Neuronal stem cell (in vitro differentiated cells): ENCODE measurements around the gene SEMA4F.

Source experiments
- DNase-seq: peaks from one replicate; pipeline ENCODE4 v3.0.0-alpha.2; 2013; ENCODE audit warnings: low spot score
- H2AFZ ChIP-seq: one replicate; pipeline ENCODE4 v1.6.1; 2013; ENCODE audit warnings: mild to moderate bottlenecking, low read length, inconsistent platforms
- H2AK5ac ChIP-seq: 2 replicates; pipeline ENCODE4 v1.6.1; 2013; ENCODE audit warnings: low read depth, mild to moderate bottlenecking, inconsistent platforms, low read length, moderate library complexity, mixed read lengths
- H2BK120ac ChIP-seq: 2 replicates; pipeline ENCODE4 v1.6.1; 2013; ENCODE audit warnings: low read depth, mild to moderate bottlenecking, inconsistent platforms, low read length, moderate library complexity, mixed read lengths
- H2BK12ac ChIP-seq: one replicate; pipeline ENCODE4 v1.6.1; 2013; ENCODE audit warnings: low read length, inconsistent platforms
- H2BK15ac ChIP-seq: 2 replicates; pipeline ENCODE4 v1.6.1; 2013; ENCODE audit warnings: mild to moderate bottlenecking, low read length, inconsistent platforms, mixed read lengths
- H2BK5ac ChIP-seq: one replicate; pipeline ENCODE4 v1.6.1; 2013; ENCODE audit warnings: inconsistent platforms, mild to moderate bottlenecking, low read length, moderate library complexity
- H3K14ac ChIP-seq: one replicate; pipeline ENCODE4 v1.6.1; 2013; ENCODE audit warnings: low read length, inconsistent platforms
- H3K18ac ChIP-seq: 2 replicates; pipeline ENCODE4 v1.6.1; 2013; ENCODE audit warnings: low read length, inconsistent platforms
- H3K23ac ChIP-seq: 2 replicates; pipeline ENCODE4 v1.6.1; 2013; ENCODE audit warnings: low read depth, mild to moderate bottlenecking, mixed read lengths, low read length, inconsistent platforms; ENCODE audit not compliant: poor library complexity
- H3K27ac ChIP-seq: replicated peaks from 3 replicates; pipeline ENCODE4 v1.5.1; 2013; ENCODE audit warnings: low read length, inconsistent platforms
- H3K27me3 ChIP-seq, 3 experiments: 2 replicates each; pipeline ENCODE4 v1.6.1; 2013; ENCODE audit warnings: low read length in 3 of 3, mild to moderate bottlenecking in 2 of 3, inconsistent platforms in 1 of 3, low read depth in 1 of 3, mixed read lengths in 1 of 3, moderate library complexity in 1 of 3; ENCODE audit not compliant: control insufficient read depth in 3 of 3, insufficient read depth in 3 of 3
- H3K36me3 ChIP-seq, 2 donors: replicated peaks in 1 of 2; 2 replicates each; pipeline ENCODE4 v1.6.1; 2013; ENCODE audit warnings: low read length in 2 of 2; ENCODE audit not compliant: control insufficient read depth in 2 of 2, insufficient read depth in 2 of 2
- H3K4ac ChIP-seq: 2 replicates; pipeline ENCODE4 v1.6.1; 2013; ENCODE audit warnings: inconsistent platforms, mild to moderate bottlenecking, low read length, moderate library complexity
- H3K4me1 ChIP-seq, 2 donors: 1 replicate in 1 of 2; 2 replicates in 1 of 2; pipeline ENCODE4 v1.6.1; 2013; ENCODE audit warnings: low read length in 2 of 2, low read depth in 1 of 2; ENCODE audit not compliant: control insufficient read depth in 2 of 2, insufficient read depth in 1 of 2
- H3K4me2 ChIP-seq: one replicate; pipeline ENCODE4 v1.6.1; 2013; ENCODE audit warnings: mild to moderate bottlenecking, low read length, inconsistent platforms; ENCODE audit not compliant: insufficient read depth, poor library complexity, severe bottlenecking
- H3K4me3 ChIP-seq, 2 donors: 2 replicates each; pipeline ENCODE4 v1.5.1; 2013; ENCODE audit warnings: low read length in 2 of 2, mild to moderate bottlenecking in 2 of 2, inconsistent platforms in 1 of 2, moderate library complexity in 1 of 2
- H3K79me1 ChIP-seq: one replicate; pipeline ENCODE4 v1.6.1; 2013; ENCODE audit warnings: low read depth, mild to moderate bottlenecking, inconsistent platforms, low read length, moderate library complexity
- H3K9ac ChIP-seq: one replicate; pipeline ENCODE4 v1.6.1; 2013; ENCODE audit warnings: mild to moderate bottlenecking, low read depth, low read length, inconsistent platforms; ENCODE audit not compliant: poor library complexity
- H3K9me3 ChIP-seq, 2 donors: replicated peaks in 1 of 2; 2 replicates each; pipeline versions ENCODE3 to v1.6.1; 2013; ENCODE audit warnings: low read length in 2 of 2, mild to moderate bottlenecking in 2 of 2, inconsistent platforms in 1 of 2, low read depth in 1 of 2, mixed read lengths in 1 of 2, moderate library complexity in 1 of 2; ENCODE audit not compliant: control insufficient read depth in 2 of 2, insufficient read depth in 1 of 2
- H4K8ac ChIP-seq: one replicate; pipeline ENCODE4 v1.6.1; 2013; ENCODE audit warnings: low read depth, mild to moderate bottlenecking, inconsistent platforms, low read length, moderate library complexity
- H4K91ac ChIP-seq: one replicate; pipeline ENCODE4 v1.6.1; 2013; ENCODE audit warnings: low read length, low read depth, mild to moderate bottlenecking, inconsistent platforms; ENCODE audit not compliant: poor library complexity
- WGBS, 2 donors: extraction: QIAGEN DNeasy Blood & Tissue Kit; methylation state at CpG; one replicate each; pipeline ENCODE4 v1.1.7; 2013; ENCODE audit warnings: missing lambda C conversion rate in 2 of 2, mixed read lengths in 1 of 2; ENCODE audit not compliant: insufficient read length in 2 of 2, insufficient replicate concordance in 1 of 2; ENCODE audit errors: extremely low coverage in 2 of 2; 5-methylcytosine and 5-hydroxymethylcytosine counted together

The SEMA4F gene

GRCh38 chr2:74619651-74620297 is 34.3 kb upstream of the SEMA4F start:
- DNase-seq: no peak
- no peaks in the 10 kb centered on the region for H3K79me1 ChIP-seq
- no peak overlapping the region for H4K8ac ChIP-seq
- H3K4me2 ChIP-seq: no peak overlapping the region
- H2AFZ ChIP-seq: no peak overlapping the region
- peaks cover 0 to 8% of the 10 kb centered on the region in 2 donors for H3K4me1 ChIP-seq
- H2BK12ac ChIP-seq: no peak overlapping the region
- no peak overlapping the region for H3K23ac ChIP-seq
- H2AK5ac ChIP-seq: no peak overlapping the region
- WGBS, 2 donors: no CpG with 5 or more reads among the region's 5 CpGs
- H3K9me3 ChIP-seq: no peaks in the 10 kb centered on the region
- no peaks in the 10 kb centered on the region for H3K36me3 ChIP-seq
- no peak overlapping the region for H3K27ac ChIP-seq
- H3K4ac ChIP-seq: no peak overlapping the region
- no peak overlapping the region for H3K18ac ChIP-seq
- H2BK15ac ChIP-seq: no peak overlapping the region
- peaks cover 0 to 23% (median 0%) of the 10 kb centered on the region in 3 experiments for H3K27me3 ChIP-seq
- H3K9ac ChIP-seq: no peak overlapping the region
- no peak overlapping the region for H2BK120ac ChIP-seq
- H3K4me3 ChIP-seq: no peak overlapping the region
- no peak overlapping the region for H4K91ac ChIP-seq
- no peak overlapping the region for H3K14ac ChIP-seq
- no peak overlapping the region for H2BK5ac ChIP-seq

- Histone ChIP-seq H3K4me1 (peaks cover 0 to 8% of the 10 kb centered on the region in 2 donors), H3K9ac (no peak overlapping the region), H3K27ac (no peak overlapping the region), H2AFZ (no peak overlapping the region), H4K91ac (no peak overlapping the region), H3K79me1 (no peaks in the 10 kb centered on the region), H3K23ac (no peak overlapping the region), H3K27me3 (peaks cover 0 to 21% (median 0%) of the 10 kb centered on the region in 3 experiments), H3K9me3 (no peaks in the 10 kb centered on the region), H2BK15ac (no peak overlapping the region), H3K4me3 (no peak overlapping the region), H2BK120ac (no peak overlapping the region), H2BK5ac (no peak overlapping the region), H3K36me3 (no peaks in the 10 kb centered on the region), H3K4me2 (no peak overlapping the region), H3K18ac (no peak overlapping the region), H3K4ac (no peak overlapping the region), H4K8ac (no peak overlapping the region), H3K14ac (no peak overlapping the region), H2BK12ac (no peak overlapping the region), H2AK5ac (no peak overlapping the region)
- DNase-seq: no peak
- no CpG with 5 or more reads among the region's 12 CpGs for WGBS, 2 donors
Measured at GRCh38 chr2:74620671-74621070, 33.4 kb upstream of the SEMA4F start.

GRCh38 chr2:74625658-74626425 is 28.2 kb upstream of the SEMA4F start:
- Histone ChIP-seq H3K9ac (no peak overlapping the region), H2AK5ac (no peak overlapping the region), H3K4me2 (no peak overlapping the region), H2BK12ac (no peak overlapping the region), H3K23ac (no peak overlapping the region), H4K91ac (no peak overlapping the region), H3K4me1 (no peaks in the 10 kb centered on the region), H3K27ac (no peak overlapping the region), H2BK120ac (no peak overlapping the region), H3K36me3 (no peaks in the 10 kb centered on the region), H2BK15ac (no peak overlapping the region), H3K4me3 (no peak overlapping the region), H3K4ac (no peak overlapping the region), H3K14ac (no peak overlapping the region), H3K18ac (no peak overlapping the region), H3K27me3 (no peaks in the 10 kb centered on the region), H3K79me1 (no peaks in the 10 kb centered on the region), H2BK5ac (no peak overlapping the region), H4K8ac (no peak overlapping the region), H3K9me3 (no peaks in the 10 kb centered on the region), H2AFZ (peak overlapping the region; percentile 16)
- DNase-seq: no peak
- WGBS, 2 donors: no CpG with 5 or more reads among the region's 5 CpGs

- H2BK12ac ChIP-seq: no peak overlapping the region
- H3K4me3 ChIP-seq: no peak overlapping the region
- H3K4ac ChIP-seq: no peak overlapping the region
- H3K18ac ChIP-seq: no peak overlapping the region
- no peak overlapping the region for H3K14ac ChIP-seq
- DNase-seq: no peak
- no CpG with 5 or more reads among the region's 3 CpGs for WGBS, 2 donors
- H2AK5ac ChIP-seq: no peak overlapping the region
- H3K9me3 ChIP-seq: no peaks in the 10 kb centered on the region
- H3K27me3 ChIP-seq: peaks cover 0 to 7% (median 0%) of the 10 kb centered on the region in 3 experiments
- no peak overlapping the region for H3K23ac ChIP-seq
- H4K8ac ChIP-seq: no peak overlapping the region
- H2BK15ac ChIP-seq: no peak overlapping the region
- H3K27ac ChIP-seq: no peak overlapping the region
- H2BK5ac ChIP-seq: no peak overlapping the region
- H3K36me3 ChIP-seq: no peaks in the 10 kb centered on the region
- H3K79me1 ChIP-seq: no peaks in the 10 kb centered on the region
- H4K91ac ChIP-seq: no peak overlapping the region
- no peak overlapping the region for H2AFZ ChIP-seq
- H2BK120ac ChIP-seq: no peak overlapping the region
- H3K9ac ChIP-seq: no peak overlapping the region
- no peak overlapping the region for H3K4me2 ChIP-seq
- peaks cover 0 to 7% of the 10 kb centered on the region in 2 donors for H3K4me1 ChIP-seq
Measured at GRCh38 chr2:74628538-74629105, 25.4 kb upstream of the SEMA4F start.
